ENCODE measurements around the gene DIDO1.
A peak's percentile ranks its signal among the peaks of the same experiment; 100 is the strongest.

DIDO1 gene

GRCh38 chr20:62910777-62911497 is 15.4 kb downstream of the DIDO1 start:
- DNase-seq (ENCODE audit: low read depth in 2 of 2) = no peak

GRCh38 chr20:62910217-62910766 is 16.0 kb downstream of the DIDO1 start:
- DNase-seq (ENCODE audit: low read depth in 2 of 2) = no peak

GRCh38 chr20:62908971-62909791 is 17.1 kb downstream of the DIDO1 start:
- no peak for DNase-seq (ENCODE audit: low read depth in 2 of 2)

DNA sequence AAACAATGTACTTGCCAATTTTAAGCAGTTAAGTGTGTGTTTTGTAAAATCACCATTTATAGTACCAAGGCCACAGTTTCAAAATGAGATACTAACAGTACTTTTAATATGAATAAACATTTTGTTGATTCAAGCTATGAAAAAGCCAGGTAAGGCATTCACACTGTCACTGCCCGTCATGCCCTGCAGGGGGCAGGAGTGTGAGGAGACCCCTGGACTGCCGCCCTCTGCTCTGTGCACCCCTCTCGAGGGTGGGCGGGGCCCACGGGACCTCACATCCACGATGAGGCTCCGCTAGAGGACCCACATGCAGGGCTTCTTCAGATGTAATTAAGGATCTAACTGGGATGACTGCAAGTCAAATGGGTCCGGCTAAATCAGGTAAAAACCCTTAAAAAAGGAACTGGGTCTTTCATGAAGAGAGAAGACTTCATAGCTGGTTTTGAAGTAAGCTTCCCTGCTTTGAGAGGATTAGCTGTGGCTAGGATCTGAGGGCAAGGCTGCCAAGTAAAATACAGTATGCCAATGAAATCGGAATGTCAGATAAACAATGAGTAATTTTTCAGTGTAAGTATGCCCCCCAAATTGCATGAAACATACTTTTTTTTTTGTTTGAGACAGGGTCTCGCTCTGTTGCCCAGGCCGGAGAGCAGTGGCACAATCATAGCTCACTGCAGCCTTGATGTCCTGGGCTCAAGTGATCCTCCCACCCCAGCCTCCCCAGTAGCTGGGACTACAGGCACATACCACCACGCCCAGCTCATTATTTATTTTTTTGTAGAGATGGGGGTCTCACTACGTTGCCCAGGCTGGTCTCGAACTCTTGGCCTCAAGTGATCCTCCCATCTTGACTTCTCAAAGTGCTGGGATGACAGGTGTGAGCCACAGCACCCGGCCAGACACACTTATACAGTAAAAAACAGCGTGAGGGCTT is 18.7 kb downstream of the DIDO1 start:
- no peak for DNase-seq (ENCODE audit: low read depth in 2 of 2)

- DNase-seq (ENCODE audit: low read depth in 2 of 2) = no peak
Measured at GRCh38 chr20:62906647-62907375, 19.5 kb downstream of the DIDO1 start.

DNA sequence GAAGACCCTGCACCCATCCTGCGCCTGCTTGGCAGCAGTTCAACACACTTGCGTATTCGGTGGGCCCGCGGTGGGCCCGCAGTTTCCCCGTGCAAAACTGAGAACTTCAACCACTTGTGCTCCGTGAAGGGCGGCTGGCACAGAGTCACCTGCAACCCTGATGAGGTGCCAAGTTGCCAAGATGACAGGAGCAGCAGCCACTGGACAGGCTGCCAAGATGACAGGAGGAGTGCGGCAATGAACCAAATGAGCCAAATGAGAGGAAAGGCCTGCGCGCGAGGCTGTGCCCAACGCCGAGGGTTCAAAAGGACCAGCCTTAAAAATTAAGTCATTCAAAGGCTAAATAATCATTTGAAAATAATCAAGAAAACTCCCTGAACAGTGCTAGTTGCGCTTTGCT is 20.1 kb downstream of the DIDO1 start:
- DNase-seq (ENCODE audit: low read depth in 2 of 2) = no peak

DNA sequence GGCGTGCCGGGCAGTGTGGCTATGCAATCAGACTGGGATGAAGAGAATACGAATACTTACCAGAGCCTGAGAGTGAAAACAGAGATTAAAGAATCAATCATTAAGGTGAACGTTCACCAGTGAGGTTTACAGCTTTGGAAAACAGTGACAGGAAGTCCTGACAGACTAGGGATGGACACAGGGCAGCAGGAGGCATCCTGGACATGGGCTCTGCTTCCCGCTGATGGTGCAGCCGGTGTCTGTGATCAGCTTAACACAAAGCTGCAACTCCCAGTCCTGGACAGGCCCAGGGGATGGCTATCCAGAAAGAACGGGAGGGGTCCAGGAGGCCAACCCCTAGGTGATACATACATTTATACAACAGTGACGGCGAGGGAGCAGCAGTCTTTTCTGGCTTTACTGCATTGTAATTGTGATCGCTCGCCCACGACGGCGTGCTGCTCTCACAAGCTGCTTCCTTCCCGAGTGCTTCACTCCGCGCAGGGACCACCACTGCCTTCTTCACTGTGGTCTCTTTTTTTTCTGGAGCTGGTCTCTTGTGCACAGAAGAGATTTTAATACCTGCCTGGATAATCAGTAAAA is 20.7 kb downstream of the DIDO1 start:
- no peak for DNase-seq (ENCODE audit: low read depth in 2 of 2)

GRCh38 chr20:62902926-62903615 is 23.2 kb downstream of the DIDO1 start:
- DNase-seq (ENCODE audit: low read depth in 2 of 2) = no peak

DNA sequence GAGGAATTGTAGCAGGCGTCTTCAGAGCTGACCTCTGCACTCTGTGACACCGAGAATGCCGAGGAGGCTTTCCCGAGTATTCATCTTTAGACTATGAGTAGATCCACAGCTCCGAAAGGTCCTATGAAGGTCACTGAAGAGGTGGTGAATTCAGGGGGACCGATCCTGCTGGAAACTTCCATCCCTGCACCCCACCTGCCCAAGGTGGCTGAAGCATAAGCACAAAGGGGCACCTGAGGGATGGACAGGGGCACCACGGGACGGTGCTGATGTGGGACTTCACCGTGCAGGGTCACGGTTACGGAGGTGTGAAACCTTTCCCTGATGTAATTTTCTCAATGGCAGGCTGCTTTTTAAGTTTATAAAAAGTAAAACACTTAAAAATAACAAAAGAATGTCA is 24.4 kb downstream of the DIDO1 start:
- DNase-seq (ENCODE audit: low read depth in 2 of 2) = no peak

GRCh38 chr20:62900692-62901584 is 25.4 kb downstream of the DIDO1 start:
- no peak for DNase-seq (ENCODE audit: low read depth in 2 of 2)

GRCh38 chr20:62900052-62900691 is 26.1 kb downstream of the DIDO1 start:
- peak; percentile 61 to 64 for DNase-seq (ENCODE audit: low read depth in 2 of 2)

DNA sequence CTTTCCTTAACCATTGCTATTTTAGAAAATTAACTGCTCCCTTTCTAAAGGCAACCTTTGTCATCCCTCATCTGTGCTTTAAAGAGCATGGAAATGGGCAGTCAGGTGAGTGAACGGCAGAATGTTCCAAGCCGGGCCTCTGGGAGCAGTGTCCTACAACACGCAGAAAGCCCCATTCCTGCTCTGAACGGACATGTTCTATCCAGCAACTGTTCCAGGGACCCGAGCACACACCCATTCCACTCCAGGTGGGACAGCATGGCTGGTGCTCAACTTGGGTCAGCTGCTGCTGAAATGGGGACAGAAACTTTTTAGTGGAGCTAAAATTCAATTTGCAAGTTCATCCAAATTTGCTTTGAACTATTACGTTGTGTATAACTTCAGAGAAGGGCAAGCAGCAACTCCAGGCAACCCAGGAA is 26.7 kb downstream of the DIDO1 start:
- no peak for DNase-seq (ENCODE audit: low read depth in 2 of 2)

- no peak for DNase-seq (ENCODE audit: low read depth in 2 of 2)
Measured at GRCh38 chr20:62898970-62899632, 27.2 kb downstream of the DIDO1 start.

- DNase-seq (ENCODE audit: low read depth in 2 of 2) = no peak
Measured at GRCh38 chr20:62898093-62898964, 28.0 kb downstream of the DIDO1 start.

DNA sequence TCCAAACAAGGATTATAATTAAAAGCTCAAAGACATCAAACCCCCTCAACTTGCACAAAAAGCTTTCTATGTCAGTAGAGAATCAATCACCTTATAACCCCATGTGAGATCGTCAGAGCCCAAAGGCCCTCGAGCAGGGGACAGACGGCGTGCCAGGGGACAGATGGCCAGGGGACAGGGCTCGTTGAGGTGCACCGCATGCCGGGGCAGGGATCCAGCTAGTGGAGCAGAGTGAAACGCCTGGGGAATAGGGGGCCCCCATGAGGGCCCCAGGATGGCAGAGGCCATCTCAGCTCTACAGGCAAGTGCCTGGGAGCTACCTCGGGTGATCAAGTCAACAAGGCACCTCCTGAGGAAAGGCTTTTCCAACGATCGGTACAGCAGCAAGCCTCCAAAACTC is 28.6 kb downstream of the DIDO1 start:
- no peak for DNase-seq (ENCODE audit: low read depth in 2 of 2)

GRCh38 chr20:62896526-62896925 is 29.8 kb downstream of the DIDO1 start:
- DNase-seq (ENCODE audit: low read depth in 2 of 2) = no peak

DNA sequence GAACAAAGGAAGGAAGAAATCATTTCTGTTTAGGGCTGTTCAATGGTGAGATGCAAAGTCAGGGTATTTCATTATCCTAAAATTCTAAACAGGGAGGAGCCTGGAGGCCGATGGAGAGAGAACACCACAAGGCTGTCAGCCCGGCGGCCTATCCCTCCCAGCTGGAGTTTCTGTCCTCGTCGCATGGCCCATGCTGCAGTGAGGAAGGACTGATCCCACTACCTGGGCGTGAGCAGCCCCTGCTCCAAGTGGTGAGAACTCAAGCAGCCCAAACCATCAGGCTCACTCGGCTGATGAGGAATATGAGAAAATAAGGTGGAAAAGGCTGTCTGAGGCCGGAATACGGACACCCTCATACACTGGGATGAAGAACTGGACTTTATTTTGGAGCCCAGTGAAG is 30.8 kb downstream of the DIDO1 start:
- DNase-seq (ENCODE audit: low read depth in 2 of 2) = no peak
